A204.1 (cell line): Measurements from ENCODE around the gene TMEM147.

Source experiments
- FAIRE-seq: peaks from 2 replicates; lab custom pipeline; 2012; peaks lifted over from hg19 to GRCh38; lab: Jason Lieb, UNC

The TMEM147 gene

DNA sequence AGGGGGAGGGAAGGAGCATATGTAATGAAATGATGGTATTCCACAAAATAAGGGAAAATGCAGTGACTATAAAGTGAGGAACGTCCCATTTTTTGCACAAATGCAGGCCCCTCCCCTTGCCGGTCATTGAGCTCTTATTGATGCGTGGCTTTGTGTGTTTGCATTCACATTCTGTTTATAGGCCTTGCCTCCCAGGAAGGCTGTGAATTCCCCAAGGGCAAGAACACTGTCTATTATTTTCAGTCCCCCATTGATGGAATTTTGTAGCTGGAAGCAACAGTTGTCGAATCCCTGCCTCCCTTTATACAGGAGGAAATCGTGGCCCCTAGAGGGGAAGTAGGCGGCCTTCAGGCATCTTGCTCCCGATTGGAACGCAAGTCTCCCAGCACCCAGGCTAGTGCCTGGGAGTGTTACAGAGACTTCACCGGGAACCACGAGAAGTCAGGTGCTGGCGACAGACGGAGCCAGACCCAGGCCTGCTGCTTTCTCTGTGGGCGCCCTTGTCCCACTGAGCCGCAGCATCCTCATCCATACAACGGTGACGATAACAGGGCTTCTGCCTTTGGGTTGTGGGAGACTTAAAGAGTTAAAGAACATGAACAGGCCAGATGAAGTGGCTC is 24.2 kb upstream of the TMEM147 start:
- FAIRE-seq, result no peak

DNA sequence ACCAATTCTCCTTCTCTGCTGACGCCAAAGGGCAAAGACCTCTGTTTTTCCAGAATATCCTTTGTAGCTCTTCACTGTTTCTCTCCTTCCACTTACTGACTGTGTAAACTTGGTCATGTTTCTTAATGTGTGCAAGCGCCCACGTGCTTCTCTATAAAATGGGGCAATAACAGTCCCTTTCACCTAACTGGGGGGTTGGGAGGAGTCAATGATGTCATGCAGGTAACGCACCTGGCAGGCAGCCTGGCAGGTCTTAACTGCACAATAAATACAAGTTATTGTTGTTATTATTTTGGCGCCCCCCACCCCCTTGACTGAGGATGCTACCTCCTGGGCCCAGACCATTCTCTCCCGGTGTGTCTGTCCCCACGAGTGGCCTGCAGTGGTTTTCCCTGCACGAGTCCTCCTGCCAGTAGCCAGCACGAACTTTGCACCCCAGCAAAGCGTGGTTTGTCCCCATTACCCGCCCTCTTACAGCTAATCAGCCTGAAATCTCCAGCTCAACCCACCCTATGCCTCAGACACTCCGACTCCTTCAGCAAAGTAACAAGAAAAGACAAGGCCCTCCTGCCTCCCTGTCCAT is 22.6 kb upstream of the TMEM147 start:
- no peak for FAIRE-seq

DNA sequence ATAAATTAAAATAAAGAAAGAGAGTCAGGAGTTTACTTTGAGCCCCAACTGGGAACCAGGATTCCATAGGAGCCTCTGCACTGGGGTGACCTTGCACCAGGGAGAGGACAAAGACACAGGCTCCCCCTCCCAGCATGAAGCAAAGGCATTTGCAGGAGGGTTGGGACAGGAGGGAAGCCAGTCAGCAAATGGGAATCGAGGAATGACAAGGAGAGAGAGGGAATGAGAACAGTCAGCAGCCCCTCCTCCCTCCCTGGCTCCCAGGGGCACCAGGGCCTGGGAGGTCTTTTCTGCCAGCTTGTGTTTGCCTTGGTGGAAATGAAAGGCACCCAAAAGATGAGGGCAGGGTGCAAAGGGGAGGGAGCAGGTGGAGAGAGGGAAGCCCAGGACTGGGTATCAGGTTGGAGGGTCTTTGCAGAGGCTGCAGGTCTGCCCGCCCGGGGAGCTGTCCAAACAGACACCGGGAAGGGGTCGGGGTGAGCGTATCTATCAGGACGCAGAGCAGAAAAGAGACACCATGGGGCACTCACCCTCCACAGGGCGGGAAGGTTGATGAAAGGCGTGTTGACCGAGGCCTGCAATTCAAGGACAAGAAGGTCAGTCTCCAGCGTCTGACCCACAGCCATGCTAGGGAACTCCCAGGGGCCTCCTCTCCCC is 21.1 kb upstream of the TMEM147 start:
- FAIRE-seq, result no peak

DNA sequence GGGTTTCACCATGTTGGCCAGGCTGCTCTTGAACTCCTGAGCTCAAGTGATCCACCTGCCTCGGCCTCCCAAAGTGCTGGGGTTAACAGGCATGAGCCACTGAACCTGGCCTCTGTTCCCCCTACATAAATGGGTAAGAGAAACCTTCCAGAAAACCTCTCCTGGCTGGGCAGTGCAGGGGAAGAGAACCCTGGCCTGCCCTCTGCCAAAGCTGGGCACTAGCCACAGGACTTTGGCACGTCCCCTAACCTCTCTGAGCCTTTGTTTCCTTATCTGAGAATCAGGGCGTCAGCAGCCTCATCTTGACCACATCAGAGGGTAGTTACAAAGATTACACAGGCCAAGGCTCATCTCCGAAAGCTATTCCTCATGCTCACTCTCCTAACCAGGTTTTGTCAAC is 19.6 kb upstream of the TMEM147 start:
- no peak for FAIRE-seq

DNA sequence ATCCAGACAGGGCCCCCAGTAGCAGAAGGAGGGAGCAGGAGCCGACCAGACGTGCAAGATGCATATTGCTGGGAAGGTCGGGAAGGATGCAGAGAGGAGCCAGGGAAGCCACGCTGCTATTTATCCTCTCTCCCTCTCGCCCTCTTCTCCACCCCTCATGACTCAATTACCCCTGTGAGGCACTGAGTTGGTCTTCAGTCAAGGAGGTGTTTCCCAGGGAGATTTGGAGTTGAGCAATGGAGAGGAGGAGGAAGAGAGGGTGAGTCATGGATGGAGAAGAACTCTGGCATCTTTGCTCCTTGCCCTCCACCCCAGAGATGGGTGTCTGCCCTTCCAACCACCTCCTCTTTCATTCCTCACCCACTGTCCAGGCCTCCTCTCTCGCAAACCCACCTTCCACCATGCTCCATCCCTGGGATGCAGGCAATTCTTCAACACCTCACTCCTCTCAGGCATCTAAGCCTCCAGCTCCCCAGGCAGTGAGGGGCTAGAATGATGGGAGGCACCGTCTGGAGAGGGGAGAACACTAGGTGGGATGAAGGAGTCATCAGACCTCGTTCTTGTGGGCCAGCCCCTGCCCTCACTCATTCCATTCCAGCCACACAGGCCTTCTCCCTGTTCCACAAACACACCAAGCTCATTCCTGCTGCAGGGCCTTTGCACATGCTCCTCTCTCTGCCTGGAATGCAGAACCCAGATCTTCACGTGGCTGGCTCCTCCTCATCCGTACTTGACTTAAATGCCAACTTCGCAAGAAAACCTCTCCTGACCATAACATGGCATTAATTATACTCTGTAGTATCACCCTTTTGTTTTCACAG is 17.0 kb upstream of the TMEM147 start, which contains the start of gene SBSN:
Gene SBSN, minus strand, starts transcription at position 94 of the 821 bp plus-strand sequence. Its CDS starts 30 bp downstream, at position 64.
- FAIRE-seq, result no peak

DNA sequence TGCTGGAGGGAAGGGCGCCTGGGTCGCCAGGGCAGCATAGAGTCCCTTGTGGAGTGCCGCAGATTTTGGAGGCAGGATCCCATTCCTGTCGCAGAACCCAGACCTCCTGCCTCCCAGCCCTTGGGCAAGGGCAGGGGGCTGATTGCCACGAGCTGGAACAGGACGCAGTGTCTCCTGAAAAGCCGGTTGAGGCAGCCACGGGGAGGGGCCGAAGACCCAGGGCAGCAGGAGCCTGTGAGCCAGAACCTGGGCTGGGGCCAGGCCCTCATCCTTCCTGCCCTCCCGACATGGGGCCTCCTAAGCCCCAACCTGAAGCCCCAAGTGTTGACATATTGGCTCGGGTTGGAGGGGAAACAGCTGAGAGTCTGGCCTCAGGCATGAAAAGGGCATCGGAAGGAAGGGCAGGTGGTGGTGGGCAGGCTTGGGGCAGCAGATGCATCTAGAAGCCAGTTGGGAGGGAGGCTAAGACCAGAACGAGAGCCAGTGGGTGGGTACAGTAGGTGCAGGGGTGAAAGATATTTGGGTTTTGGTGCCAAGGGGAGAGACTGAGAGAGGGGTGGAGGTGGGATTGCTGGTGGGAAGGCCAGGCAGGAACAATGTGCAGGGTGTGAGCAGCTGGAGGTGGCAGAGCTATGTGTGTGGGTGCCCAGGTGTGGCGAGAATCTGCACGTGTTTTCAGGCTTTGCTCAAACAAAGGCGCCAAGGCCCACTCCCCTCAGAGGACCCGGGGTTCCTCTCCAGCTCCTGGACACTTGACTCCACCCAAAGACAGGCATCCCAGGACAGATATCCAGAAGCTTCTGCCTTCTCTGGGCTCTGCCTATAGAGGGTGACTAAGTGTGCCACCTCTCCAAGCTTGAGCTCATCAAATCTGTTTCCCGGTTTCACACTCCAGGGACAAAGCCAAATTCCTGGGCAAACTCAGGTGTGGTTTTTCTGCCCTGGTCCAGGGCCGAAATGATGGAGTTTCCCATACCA is 15.9 kb upstream of the TMEM147 start:
- no peak for FAIRE-seq

- FAIRE-seq, result no peak
Measured at GRCh38 chr19:35531291-35531690, 14.1 kb upstream of the TMEM147 start.

GRCh38 chr19:35533201-35533821 is 12.1 kb upstream of the TMEM147 start, which contains the start of gene GAPDHS:
Gene GAPDHS (plus strand): TSS chr19:35533456. CDS start chr19:35533528, 72 bp downstream.
- no peak for FAIRE-seq

GRCh38 chr19:35533822-35534392 is 11.5 kb upstream of the TMEM147 start:
- FAIRE-seq, result no peak

DNA sequence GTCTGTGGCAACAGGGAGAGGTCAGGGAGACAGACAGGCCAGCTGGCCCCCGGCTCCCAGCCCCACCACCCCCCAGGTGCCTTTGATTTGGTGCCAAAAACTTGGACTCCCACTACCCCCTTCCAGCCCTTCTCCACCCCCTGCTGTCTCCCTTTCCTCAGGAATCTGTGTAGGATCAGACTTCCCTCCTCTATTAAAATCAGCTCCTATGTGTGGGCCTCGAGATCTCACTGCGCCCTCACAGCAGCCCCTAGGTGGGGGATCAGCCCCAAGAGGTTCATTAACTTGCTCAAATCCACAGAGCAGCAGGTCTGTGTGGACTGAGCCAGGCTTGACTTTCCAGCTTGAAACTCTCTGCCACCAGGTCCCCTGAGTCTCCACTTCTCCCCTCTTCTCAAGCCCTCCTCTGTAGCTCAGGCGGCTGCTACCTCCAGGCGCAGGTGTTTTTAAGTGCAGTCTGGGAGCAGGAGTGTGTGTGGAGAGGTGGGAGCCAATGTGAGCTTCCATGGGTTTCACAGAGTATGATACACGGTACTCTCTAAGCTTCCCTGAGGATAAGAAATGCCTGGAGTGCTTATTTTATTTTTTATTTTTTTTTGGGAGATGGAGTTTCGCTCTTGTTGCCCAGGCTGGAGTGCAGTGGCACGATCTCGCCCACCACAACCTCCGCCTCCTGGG is 10.5 kb upstream of the TMEM147 start:
- no peak for FAIRE-seq

DNA sequence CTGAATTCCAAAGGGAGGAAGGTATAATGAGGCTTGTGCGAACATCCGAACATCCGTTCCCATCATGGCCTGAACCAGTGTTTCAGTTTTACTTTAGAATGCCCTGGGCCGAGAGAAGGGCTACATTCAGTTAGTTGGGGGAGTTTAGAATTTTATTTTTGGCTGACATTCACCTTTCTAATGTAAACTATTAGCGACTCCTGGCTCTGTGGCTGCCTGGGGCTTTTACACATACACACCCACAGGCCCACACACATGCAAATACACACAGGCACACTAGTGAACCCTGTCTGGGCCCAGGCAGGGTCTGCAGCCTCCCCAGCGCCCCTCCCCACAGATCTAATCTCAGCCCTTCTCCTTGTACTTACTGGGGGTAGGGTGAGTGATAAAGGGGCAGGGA is 6.1 kb upstream of the TMEM147 start:
- FAIRE-seq, result no peak

- FAIRE-seq, result no peak
Measured at GRCh38 chr19:35539850-35540249, 5.6 kb upstream of the TMEM147 start.

DNA sequence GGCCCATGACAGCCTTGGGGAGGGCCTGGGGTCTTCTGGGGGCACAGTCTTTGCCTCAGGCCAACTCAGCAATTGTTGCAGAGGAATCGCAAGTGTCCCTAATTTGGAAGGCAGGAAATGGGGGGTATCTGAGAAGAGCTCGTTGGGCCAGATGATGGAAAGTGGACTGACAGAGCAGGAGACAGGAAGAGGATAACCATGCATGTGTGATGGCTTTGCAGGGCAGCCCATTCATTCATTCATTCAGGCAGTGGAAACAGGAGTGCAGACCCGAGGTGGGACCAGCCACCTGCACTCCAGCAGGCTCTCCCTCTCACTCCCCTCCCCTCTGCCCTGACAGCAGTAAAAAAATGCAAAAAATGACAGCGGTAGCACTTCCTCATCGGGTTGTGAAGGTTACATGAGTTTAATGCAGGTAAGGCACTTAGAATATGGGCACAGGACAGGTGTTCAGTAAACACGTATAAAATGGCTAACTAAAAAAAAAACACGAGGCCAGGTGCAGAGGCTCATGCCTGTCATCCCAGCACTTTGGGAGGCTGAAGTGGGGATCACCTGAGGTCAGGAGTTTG is 5.0 kb upstream of the TMEM147 start:
- no peak for FAIRE-seq

DNA sequence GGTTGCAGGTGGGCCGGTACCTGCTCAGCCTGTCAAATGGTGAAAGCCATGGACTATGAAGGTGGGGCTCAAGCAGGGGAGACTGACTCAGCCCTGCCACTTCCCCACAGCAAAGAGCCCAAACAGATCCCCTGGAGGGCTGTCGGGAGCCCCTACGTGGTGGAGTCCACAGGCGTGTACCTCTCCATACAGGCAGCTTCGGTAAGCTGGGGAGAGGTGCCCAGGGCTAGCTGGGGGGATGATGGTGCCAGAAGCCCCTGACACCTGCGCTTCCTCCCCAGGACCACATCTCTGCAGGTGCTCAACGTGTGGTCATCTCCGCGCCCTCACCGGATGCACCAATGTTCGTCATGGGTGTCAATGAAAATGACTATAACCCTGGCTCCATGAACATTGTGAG is 3.2 kb upstream of the TMEM147 start:
- FAIRE-seq, result no peak

- no peak for FAIRE-seq
Measured at GRCh38 chr19:35543280-35544109, 1.9 kb upstream of the TMEM147 start.

DNA sequence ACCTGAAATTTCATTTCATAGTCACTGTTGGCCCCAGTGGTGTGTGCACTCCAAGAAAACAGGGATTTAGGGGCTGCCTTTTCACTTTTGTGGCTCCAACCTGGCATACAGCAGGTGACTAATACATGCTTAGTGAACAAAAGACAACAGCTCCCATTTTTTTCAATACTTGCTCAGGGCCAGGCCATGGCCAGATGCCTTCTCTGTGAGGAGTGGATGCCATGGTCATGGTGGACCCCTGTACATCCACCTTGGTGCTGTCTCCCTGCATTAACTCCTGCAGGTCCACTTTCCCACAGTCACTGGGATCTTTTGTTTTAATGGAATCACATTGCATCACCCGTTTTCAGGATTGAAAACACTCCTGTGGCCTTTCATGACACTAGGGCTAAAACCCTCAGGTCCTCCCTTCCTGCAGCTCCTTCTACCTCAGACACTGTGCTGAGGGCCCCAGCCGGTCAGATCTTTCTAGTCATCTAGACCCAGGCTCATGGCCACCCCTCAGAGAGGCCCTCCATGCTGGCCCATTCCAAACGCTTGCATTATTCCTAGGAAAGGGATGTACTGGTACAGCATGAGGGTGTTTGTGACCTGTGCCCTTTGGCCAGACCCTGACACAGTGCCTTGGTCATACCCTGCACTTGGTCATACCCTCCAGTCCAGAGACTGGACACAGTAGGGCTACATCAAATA is 1.2 kb upstream of the TMEM147 start:
- no peak for FAIRE-seq

- FAIRE-seq, result no peak
Measured at GRCh38 chr19:35545855-35546381, 492 bp downstream of the TMEM147 start.

- FAIRE-seq, result no peak
Measured at GRCh38 chr19:35546532-35546931, 1.1 kb downstream of the TMEM147 start.
